Endothelial cell of umbilical vein (primary cell): ENCODE measurements around the gene CRABP1. TPM values are rescaled to one million over a fixed set of nuclear protein-coding genes. Genes with fewer than 3 reads are reported as not detected.

ENCODE experiments used
- BruUV-seq: library from RNA; stranded (reverse); fragments of 400-500 nt; replicated peaks from 2 replicates; lab custom pipeline; 2021; lab: Mats Ljungman, UMichigan
- CTCF ChIA-PET: fragments of 300-600, 350-600 bp; sonication (Branson Sonifier 250); formaldehyde crosslinking; loops from one replicate; lab custom pipeline; 2021; ENCODE audit warnings: antibody characterized with exemption, inconsistent platforms; lab: Charles Lee
- POLR2A ChIA-PET: fragments of 300-600, 350-600 bp; sonication (Branson Sonifier 250); formaldehyde crosslinking; loops from one replicate; lab custom pipeline; 2021; ENCODE audit warnings: antibody characterized with exemption, inconsistent platforms; lab: Charles Lee
- DNase-seq: peaks from one replicate; pipeline ENCODE4 v3.0.0-alpha.2; 2011; ENCODE audit warnings: low read depth, low spot score
- FAIRE-seq: peaks from 2 replicates; lab custom pipeline; 2011; peaks lifted over from hg19 to GRCh38; lab: Jason Lieb, UNC
- H2AFZ ChIP-seq: 2 replicates; pipeline ENCODE4 v1.6.0; 2012; ENCODE audit warnings: low read depth, low read length, control low read depth, inconsistent platforms
- H3K27ac ChIP-seq: 2 replicates; pipeline ENCODE4 v1.5.1; 2011; ENCODE audit warnings: low read depth, mild to moderate bottlenecking, control low read depth, low read length, moderate library complexity; ENCODE audit not compliant: insufficient read depth
- H3K27me3 ChIP-seq, 2 experiments: 2 replicates each; pipeline versions ENCODE4 v1.6.0 to v1.6.1; 2011; ENCODE audit warnings: low read length in 2 of 2, mixed read lengths in 1 of 2; ENCODE audit not compliant: control insufficient read depth in 2 of 2, insufficient read depth in 2 of 2
- H3K36me3 ChIP-seq, 2 experiments: 2 replicates in 1 of 2; 3 replicates in 1 of 2; pipeline ENCODE4 v1.5.1; 2011; ENCODE audit warnings: low read length in 2 of 2, mild to moderate bottlenecking in 1 of 2, moderate library complexity in 1 of 2; ENCODE audit not compliant: control insufficient read depth in 2 of 2, insufficient read depth in 2 of 2; ENCODE audit errors: extremely low read depth in 1 of 2
- H3K4me1 ChIP-seq: 3 replicates; pipeline ENCODE4 v1.5.1; 2011; ENCODE audit warnings: mild to moderate bottlenecking, low read length; ENCODE audit not compliant: control insufficient read depth, insufficient read depth; ENCODE audit errors: extremely low read depth
- H3K4me2 ChIP-seq: 2 replicates; pipeline ENCODE4 v1.6.1; 2011; ENCODE audit warnings: low read length, control low read depth, mixed read lengths; ENCODE audit not compliant: insufficient read depth
- H3K4me3 ChIP-seq, 3 experiments: fragments of 200-600 bp in 1 of 3; sonication (generic), shearing (Covaris generic) in 1 of 3; replicated peaks in 1 of 3; 2 replicates each; pipeline ENCODE4 v1.5.1; 2011 to 2016; ENCODE audit warnings: control low read depth in 3 of 3, low read length in 3 of 3, mild to moderate bottlenecking in 2 of 3, inconsistent platforms in 1 of 3, low read depth in 1 of 3, moderate library complexity in 1 of 3; ENCODE audit not compliant: insufficient read depth in 1 of 3
- H3K79me2 ChIP-seq: 2 replicates; pipeline ENCODE4 v1.6.0; 2012; ENCODE audit warnings: low read length, inconsistent platforms; ENCODE audit not compliant: control insufficient read depth, insufficient read depth
- H3K9ac ChIP-seq: replicated peaks from 2 replicates; pipeline ENCODE3; 2011; ENCODE audit warnings: low read length, control low read depth; ENCODE audit not compliant: insufficient read depth; ENCODE audit errors: extremely low read depth
- H3K9me1 ChIP-seq: replicated peaks from 3 replicates; pipeline ENCODE4 v1.6.0; 2011; ENCODE audit warnings: mild to moderate bottlenecking, low read length; ENCODE audit not compliant: control insufficient read depth, insufficient read depth; ENCODE audit errors: extremely low read depth
- H3K9me3 ChIP-seq: replicated peaks from 2 replicates; pipeline ENCODE4 v1.5.1; 2012; ENCODE audit warnings: low read length, inconsistent platforms; ENCODE audit not compliant: control insufficient read depth, insufficient read depth
- H4K20me1 ChIP-seq: replicated peaks from 2 replicates; pipeline ENCODE3; 2011; ENCODE audit warnings: mild to moderate bottlenecking, low read length; ENCODE audit not compliant: control insufficient read depth, insufficient read depth; ENCODE audit errors: extremely low read depth
- CTCF ChIP-seq, 2 donors: IDR thresholded peaks; 1 replicate in 1 of 2; 2 replicates in 1 of 2; pipeline ENCODE4 v1.5.1; 2011; ENCODE audit warnings: low read length in 2 of 2, mild to moderate bottlenecking in 2 of 2, moderate library complexity in 2 of 2, control low read depth in 1 of 2, inconsistent platforms in 1 of 2, low read depth in 1 of 2; ENCODE audit not compliant: insufficient read depth in 1 of 2; ENCODE audit errors: extremely low read depth in 1 of 2
- EZH2 ChIP-seq: IDR thresholded peaks from 2 replicates; pipeline ENCODE4 v1.6.1; 2012; ENCODE audit warnings: borderline replicate concordance, low read depth, mild to moderate bottlenecking, moderate library complexity, low read length, inconsistent platforms; ENCODE audit not compliant: severe bottlenecking
- FOS ChIP-seq: IDR thresholded peaks from 2 replicates; pipeline ENCODE4 v1.6.1; 2011; ENCODE audit warnings: mild to moderate bottlenecking, low read length, moderate library complexity, borderline replicate concordance; ENCODE audit not compliant: insufficient read depth
- GATA2 ChIP-seq: IDR thresholded peaks from 2 replicates; pipeline ENCODE4 v1.7.0; 2011; ENCODE audit warnings: low read depth, mild to moderate bottlenecking, moderate library complexity, mixed read lengths, low read length; ENCODE audit not compliant: insufficient read length, insufficient read depth
- JUN ChIP-seq: IDR thresholded peaks from 2 replicates; pipeline ENCODE4 v1.6.1; 2011; ENCODE audit warnings: borderline replicate concordance, low read depth; ENCODE audit not compliant: insufficient read length, insufficient read depth
- MAX ChIP-seq: IDR thresholded peaks from 2 replicates; pipeline ENCODE4 v1.6.1; 2011; ENCODE audit not compliant: insufficient read depth, insufficient read length
- MYC ChIP-seq: IDR thresholded peaks from one replicate; pipeline ENCODE4 v1.6.1; 2011; ENCODE audit warnings: mild to moderate bottlenecking, low read depth, low read length
- POLR2A ChIP-seq: IDR thresholded peaks from 2 replicates; pipeline ENCODE4 v1.6.1; 2012; ENCODE audit warnings: low read depth, mild to moderate bottlenecking, control low read depth, low read length
- POLR2AphosphoS5 ChIP-seq: IDR thresholded peaks from 2 replicates; pipeline ENCODE4 v1.6.1; 2012; ENCODE audit warnings: low read depth, mild to moderate bottlenecking, control low read depth, low read length, moderate library complexity; ENCODE audit not compliant: insufficient read depth
- dilution Hi-C: fragments of 300-500 bp; cut with MboI; formaldehyde crosslinking; loops from one replicate; pipeline ENCODE4 v1.15.0; 2019; ENCODE audit warnings: low sequenced_read_pairs; ENCODE audit not compliant: extremely low pct_ligation_motif_present
- intact Hi-C: fragments of 100-400 bp; cut with micrococcal nuclease; formaldehyde crosslinking; loops from one replicate; pipeline ENCODE4 v1.10.0; 2022
- polyA plus RNA-seq, 4 experiments: library from polyadenylated mRNA; depleted of rRNA in 3 of 4; stranded (reverse) in 3 of 4; unstranded in 1 of 4; fragments of >200 nt; gene quantifications; 2 replicates each; pipeline versions ENCODE4 v1.2.1 to v1.2.3, GENCODE V29; 2011 to 2012; ENCODE audit warnings: missing spikeins in 1 of 4
- total RNA-seq: library from RNA; stranded (reverse); gene quantifications from 2 replicates; pipeline ENCODE4 v1.2.3, GENCODE V29; 2021

The CRABP1 gene
- total and polyA plus RNA-seq, 2 donors (not counting 3 experiments of a cell fraction or from before 2014, with no cell fraction given): 0.11 TPM; not detected in 1

- no TSS peak for BruUV-seq
- Histone ChIP-seq H3K4me2 (no peak overlapping the region), H3K36me3 (no peaks in the 10 kb centered on the region), H3K9me1 (no peaks in the 10 kb centered on the region), H3K4me3 (no peak overlapping the region), H3K9me3 (no peaks in the 10 kb centered on the region), H2AFZ (no peak overlapping the region), H3K79me2 (no peaks in the 10 kb centered on the region), H3K27ac (no peak overlapping the region), H3K4me1 (no peaks in the 10 kb centered on the region), H3K27me3 (peaks cover 16 to 20% of the 10 kb centered on the region in 2 experiments), H3K9ac (no peak overlapping the region), H4K20me1 (no peaks in the 10 kb centered on the region)
- POLR2A ChIA-PET: no interaction called here
- TF ChIP-seq EZH2 (no peak), POLR2AphosphoS5 (no peak), JUN (no peak), FOS (no peak), MAX (no peak), POLR2A (no peak)
- intact Hi-C loops: no loop called here
- dilution Hi-C loops: no loop called here
- DNase-seq: no peak
- FAIRE-seq: no peak
- CTCF ChIA-PET: no interaction called here
These were observed 49.2 kb downstream of the CRABP1 start for GRCh38 chr15:78389322-78389721.

GRCh38 chr15:78389738-78390137 lies 49.6 kb downstream of the CRABP1 start:
- Histone ChIP-seq H3K9ac (no peak overlapping the region), H3K9me3 (no peaks in the 10 kb centered on the region), H3K4me3 (no peak overlapping the region), H3K79me2 (no peaks in the 10 kb centered on the region), H3K4me2 (no peak overlapping the region), H2AFZ (no peak overlapping the region), H3K9me1 (no peaks in the 10 kb centered on the region), H3K4me1 (no peaks in the 10 kb centered on the region), H3K36me3 (no peaks in the 10 kb centered on the region), H3K27ac (no peak overlapping the region), H4K20me1 (no peaks in the 10 kb centered on the region), H3K27me3 (peaks cover 12 to 20% of the 10 kb centered on the region in 2 experiments)
- no peak for FAIRE-seq
- BruUV-seq: no TSS peak
- TF ChIP-seq POLR2AphosphoS5 (no peak), JUN (no peak), MAX (no peak), POLR2A (no peak), GATA2 (no peak), CTCF (IDR thresholded peaks at IDR 0.05; ENCODE audit: extremely low read depth in 1 of 2, insufficient read depth in 1 of 2, low read depth in 1 of 2, low read length in 2 of 2) (no peak), MYC (no peak)
- intact Hi-C loops (no loop called here), dilution Hi-C loops (no loop called here)
- CTCF ChIA-PET: no interaction called here
- DNase-seq: no peak
- POLR2A ChIA-PET: no interaction called here
